DOHH2 (cell line): ENCODE results near the gene PCBD2.
A peak's percentile ranks its signal among the peaks of the same experiment; 100 is the strongest.

Experiments used
- H3F3A ChIP-seq: fragments of 200-600 bp; sonication (generic), shearing (Covaris generic); 2 replicates; pipeline ENCODE4 v1.6.0; 2016; ENCODE audit warnings: antibody characterized with exemption, mild to moderate bottlenecking; ENCODE audit not compliant: control insufficient read depth, insufficient read depth
- H3K27ac ChIP-seq: fragments of 200-600 bp; sonication (generic); 2 replicates; pipeline ENCODE4 v1.5.1; 2014; ENCODE audit warnings: low read depth, mild to moderate bottlenecking, low read length, moderate library complexity
- H3K27me3 ChIP-seq: fragments of 200-600 bp; sonication (generic); 2 replicates; pipeline ENCODE4 v1.6.1; 2014; ENCODE audit warnings: mild to moderate bottlenecking, low read length, mixed read lengths; ENCODE audit not compliant: control insufficient read depth
- H3K36me3 ChIP-seq: fragments of 200-600 bp; sonication (generic); 2 replicates; pipeline ENCODE4 v1.6.1; 2014; ENCODE audit warnings: mild to moderate bottlenecking, low read length, moderate library complexity, mixed read lengths; ENCODE audit not compliant: control insufficient read depth
- H3K4me1 ChIP-seq: fragments of 200-600 bp; sonication (generic); 2 replicates; pipeline ENCODE4 v1.6.1; 2014; ENCODE audit warnings: mild to moderate bottlenecking, low read length, mixed read lengths; ENCODE audit not compliant: control insufficient read depth
- H3K4me2 ChIP-seq: fragments of 200-600 bp; sonication (generic); 2 replicates; pipeline ENCODE4 v1.6.0; 2014; ENCODE audit warnings: mild to moderate bottlenecking, low read length, moderate library complexity
- H3K4me3 ChIP-seq: fragments of 200-600 bp; sonication (generic); 2 replicates; pipeline ENCODE4 v1.5.1; 2014; ENCODE audit warnings: mild to moderate bottlenecking, low read length, mixed read lengths
- H3K79me2 ChIP-seq: fragments of 200-600 bp; sonication (generic); 2 replicates; pipeline ENCODE4 v1.6.1; 2014; ENCODE audit warnings: mild to moderate bottlenecking, low read length, mixed read lengths; ENCODE audit not compliant: control insufficient read depth
- H3K9me2 ChIP-seq: fragments of 200-600 bp; sonication (generic); replicated peaks from 2 replicates; pipeline ENCODE4 v1.6.1; 2014; ENCODE audit warnings: mild to moderate bottlenecking, low read length, mixed read lengths; ENCODE audit not compliant: control insufficient read depth
- H3K9me3 ChIP-seq: fragments of 200-600 bp; sonication (generic); 2 replicates; pipeline ENCODE4 v1.6.1; 2014; ENCODE audit warnings: antibody characterized with exemption, low read length, mixed read lengths; ENCODE audit not compliant: control insufficient read depth, insufficient read depth
- H4K20me1 ChIP-seq: fragments of 200-600 bp; sonication (generic); 2 replicates; pipeline ENCODE4 v1.6.0; 2014; ENCODE audit warnings: low read depth, mild to moderate bottlenecking, antibody characterized with exemption, low read length, moderate library complexity; ENCODE audit not compliant: control insufficient read depth, insufficient read depth
- CTCF ChIP-seq: fragments of 200-600 bp; sonication (generic); IDR thresholded peaks from one replicate; pipeline ENCODE4 v1.5.1; 2014; ENCODE audit warnings: antibody characterized with exemption, mild to moderate bottlenecking, low read depth, low read length; ENCODE audit not compliant: poor library complexity, severe bottlenecking
- EZH2phosphoT487 ChIP-seq: fragments of 200-600 bp; sonication (generic); IDR thresholded peaks from 2 replicates; pipeline ENCODE4 v1.6.1; 2017; ENCODE audit warnings: borderline replicate concordance, mild to moderate bottlenecking, antibody characterized with exemption, low read length, moderate library complexity, mixed read lengths

PCBD2 gene

GRCh38 chr5:134887593-134888159 is 17.3 kb upstream of the PCBD2 start:
- Histone ChIP-seq H4K20me1 (no peaks in the 10 kb centered on the region), H3K27me3 (no peaks in the 10 kb centered on the region), H3F3A (no peaks in the 10 kb centered on the region), H3K4me3 (no peak overlapping the region), H3K27ac (no peak overlapping the region), H3K9me3 (no peaks in the 10 kb centered on the region), H3K36me3 (peaks cover 30% of the 10 kb centered on the region), H3K79me2 (peaks cover 54% of the 10 kb centered on the region), H3K4me2 (no peak overlapping the region), H3K9me2 (no peaks in the 10 kb centered on the region), H3K4me1 (peaks cover 17% of the 10 kb centered on the region)
- TF ChIP-seq CTCF (no peak), EZH2phosphoT487 (no peak)

- Histone ChIP-seq H3K4me2 (no peak overlapping the region), H3K4me3 (no peak overlapping the region), H3K9me2 (no peaks in the 10 kb centered on the region), H3K27ac (no peak overlapping the region), H3F3A (no peaks in the 10 kb centered on the region), H3K27me3 (no peaks in the 10 kb centered on the region), H3K79me2 (peaks cover 48% of the 10 kb centered on the region), H3K9me3 (no peaks in the 10 kb centered on the region), H3K4me1 (peaks cover 18% of the 10 kb centered on the region), H4K20me1 (no peaks in the 10 kb centered on the region), H3K36me3 (peaks cover 36% of the 10 kb centered on the region)
- no peak for TF ChIP-seq EZH2phosphoT487
- TF ChIP-seq CTCF = no peak
Observed at GRCh38 chr5:134889335-134889734, 15.6 kb upstream of the PCBD2 start.

GRCh38 chr5:134891473-134891872 is 13.5 kb upstream of the PCBD2 start:
- H3K27ac ChIP-seq = no peak overlapping the region
- no peaks in the 10 kb centered on the region for H4K20me1 ChIP-seq
- H3K4me1 ChIP-seq = peaks cover 28% of the 10 kb centered on the region

GRCh38 chr5:134892282-134892681 is 12.6 kb upstream of the PCBD2 start:
- peaks cover 50% of the 10 kb centered on the region for H3K36me3 ChIP-seq
- H3K9me3 ChIP-seq = no peaks in the 10 kb centered on the region
- H3K4me3 ChIP-seq = no peak overlapping the region
- H3K27me3 ChIP-seq = no peaks in the 10 kb centered on the region
- no peak overlapping the region for H3K27ac ChIP-seq
- peaks cover 28% of the 10 kb centered on the region for H3K4me1 ChIP-seq
- H3K4me2 ChIP-seq = peak overlapping the region; percentile 2; the same call in 1 of the 2 replicates
- no peak for TF ChIP-seq EZH2phosphoT487
- no peaks in the 10 kb centered on the region; the same call in 1 of the 2 replicates for H3F3A ChIP-seq
- H3K79me2 ChIP-seq = peaks cover 23% of the 10 kb centered on the region
- H3K9me2 ChIP-seq = no peaks in the 10 kb centered on the region
- no peaks in the 10 kb centered on the region for H4K20me1 ChIP-seq

More at GRCh38 chr5:134891473-134891872, 13.5 kb upstream of the PCBD2 start:
- Histone ChIP-seq H3K9me3 (no peaks in the 10 kb centered on the region), H3K9me2 (no peaks in the 10 kb centered on the region), H3K79me2 (peaks cover 28% of the 10 kb centered on the region), H3K36me3 (peaks cover 50% of the 10 kb centered on the region), H3F3A (no peaks in the 10 kb centered on the region; the same call in 1 of the 2 replicates), H3K4me3 (no peak overlapping the region), H3K27me3 (no peaks in the 10 kb centered on the region), H3K4me2 (no peak overlapping the region)
- TF ChIP-seq EZH2phosphoT487 = no peak
